ENCODE results near the gene MMP2. TPM values are rescaled to one million over a fixed set of nuclear protein-coding genes. Genes with fewer than 3 reads are reported as not detected.

MMP2 gene
- total and polyA plus RNA-seq, 2 experiments from 2014 or later = 128 to 196 TPM

GRCh38 chr16:55529018-55529417 is 50.0 kb downstream of the MMP2 start:
- H3K9me3 ChIP-seq (ENCODE audit: low read depth) = no peaks in the 10 kb centered on the region
- TF ChIP-seq, protein P1, sequence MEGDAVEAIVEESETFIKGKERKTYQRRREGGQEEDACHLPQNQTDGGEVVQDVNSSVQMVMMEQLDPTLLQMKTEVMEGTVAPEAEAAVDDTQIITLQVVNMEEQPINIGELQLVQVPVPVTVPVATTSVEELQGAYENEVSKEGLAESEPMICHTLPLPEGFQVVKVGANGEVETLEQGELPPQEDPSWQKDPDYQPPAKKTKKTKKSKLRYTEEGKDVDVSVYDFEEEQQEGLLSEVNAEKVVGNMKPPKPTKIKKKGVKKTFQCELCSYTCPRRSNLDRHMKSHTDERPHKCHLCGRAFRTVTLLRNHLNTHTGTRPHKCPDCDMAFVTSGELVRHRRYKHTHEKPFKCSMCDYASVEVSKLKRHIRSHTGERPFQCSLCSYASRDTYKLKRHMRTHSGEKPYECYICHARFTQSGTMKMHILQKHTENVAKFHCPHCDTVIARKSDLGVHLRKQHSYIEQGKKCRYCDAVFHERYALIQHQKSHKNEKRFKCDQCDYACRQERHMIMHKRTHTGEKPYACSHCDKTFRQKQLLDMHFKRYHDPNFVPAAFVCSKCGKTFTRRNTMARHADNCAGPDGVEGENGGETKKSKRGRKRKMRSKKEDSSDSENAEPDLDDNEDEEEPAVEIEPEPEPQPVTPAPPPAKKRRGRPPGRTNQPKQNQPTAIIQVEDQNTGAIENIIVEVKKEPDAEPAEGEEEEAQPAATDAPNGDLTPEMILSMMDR (IDR thresholded peaks at IDR 0.05; ENCODE audit: poor library complexity) = no peak
- TF ChIP-seq EZH2 (IDR thresholded peaks at IDR 0.05; ENCODE audit: borderline replicate concordance) (no peak), EZH2phosphoT487 (IDR thresholded peaks at IDR 0.05; ENCODE audit: low read depth, severe bottlenecking, unreplicated experiment) (no peak)
- no peaks in the 10 kb centered on the region for H4K20me1 ChIP-seq (ENCODE audit: insufficient read depth, poor library complexity, severe bottlenecking)
- no peak for DNase-seq (ENCODE audit: low spot score)
- 80% methylated on average over 2 of the region's 2 CpGs for WGBS (ENCODE audit: low lambda C conversion rate, missing lambda C conversion rate)
- H3K4me1 ChIP-seq (ENCODE audit: insufficient read depth) = peaks cover 3% of the 10 kb centered on the region
- no peak overlapping the region for H3K4me3 ChIP-seq
- H3K27me3 ChIP-seq = no peaks in the 10 kb centered on the region
- no peak overlapping the region for H2AFZ ChIP-seq
- no peaks in the 10 kb centered on the region for H3K9me2 ChIP-seq (replicated peaks; ENCODE audit: insufficient read depth)
- no peaks in the 10 kb centered on the region for H3K79me2 ChIP-seq
- H3K4me2 ChIP-seq = no peak overlapping the region
- H3K27ac ChIP-seq = no peak overlapping the region
- no peaks in the 10 kb centered on the region for H3K36me3 ChIP-seq (replicated peaks; ENCODE audit: insufficient read depth, low read depth)

DNA sequence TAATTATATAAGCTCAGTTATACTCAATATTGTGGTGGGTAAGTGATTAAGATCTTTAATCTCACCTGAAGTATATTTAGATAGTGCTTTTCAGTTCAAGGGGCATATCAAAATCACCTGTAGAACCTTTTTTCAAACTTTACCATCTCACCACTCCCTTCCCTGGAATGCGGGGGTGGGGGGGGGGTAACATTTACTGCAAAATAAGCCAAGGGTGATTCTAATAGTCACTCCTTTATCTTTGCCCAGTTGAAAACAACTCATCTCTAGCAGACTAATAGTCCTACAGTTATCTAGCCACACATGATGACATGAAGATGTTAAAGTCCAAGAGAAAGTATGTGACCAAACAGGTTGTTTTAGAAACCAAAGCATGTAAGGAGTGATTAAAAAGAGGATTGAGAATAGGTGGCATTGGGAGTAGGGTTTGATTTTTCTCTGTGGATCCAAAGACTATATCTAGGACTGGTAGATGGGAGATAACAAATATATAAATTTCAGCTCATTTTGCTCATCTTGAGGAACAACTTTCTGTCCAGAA is 51.4 kb downstream of the MMP2 start:
- no peak overlapping the region for H2AFZ ChIP-seq
- no peaks in the 10 kb centered on the region for H4K20me1 ChIP-seq (ENCODE audit: insufficient read depth, poor library complexity, severe bottlenecking)
- H3K27ac ChIP-seq = peak overlapping the region; percentile 21
- H3K4me3 ChIP-seq = no peak overlapping the region
- 80% methylated on average over 1 of the region's 1 CpG for WGBS (ENCODE audit: low lambda C conversion rate, missing lambda C conversion rate)
- no peaks in the 10 kb centered on the region for H3K36me3 ChIP-seq (replicated peaks; ENCODE audit: insufficient read depth, low read depth)
- no peaks in the 10 kb centered on the region for H3K9me3 ChIP-seq (ENCODE audit: low read depth)
- H3K9me2 ChIP-seq (replicated peaks; ENCODE audit: insufficient read depth) = no peaks in the 10 kb centered on the region
- H3K79me2 ChIP-seq = no peaks in the 10 kb centered on the region
- H3K4me2 ChIP-seq = no peak overlapping the region
- no peaks in the 10 kb centered on the region for H3K27me3 ChIP-seq
- TF ChIP-seq, protein P1 (IDR thresholded peaks at IDR 0.05; ENCODE audit: poor library complexity) = no peak
- TF ChIP-seq EZH2 (IDR thresholded peaks at IDR 0.05; ENCODE audit: borderline replicate concordance) (no peak), EZH2phosphoT487 (IDR thresholded peaks at IDR 0.05; ENCODE audit: low read depth, severe bottlenecking, unreplicated experiment) (no peak)
- DNase-seq (ENCODE audit: low spot score) = peak; percentile 7
- H3K4me1 ChIP-seq (ENCODE audit: insufficient read depth) = peaks cover 3% of the 10 kb centered on the region

DNA sequence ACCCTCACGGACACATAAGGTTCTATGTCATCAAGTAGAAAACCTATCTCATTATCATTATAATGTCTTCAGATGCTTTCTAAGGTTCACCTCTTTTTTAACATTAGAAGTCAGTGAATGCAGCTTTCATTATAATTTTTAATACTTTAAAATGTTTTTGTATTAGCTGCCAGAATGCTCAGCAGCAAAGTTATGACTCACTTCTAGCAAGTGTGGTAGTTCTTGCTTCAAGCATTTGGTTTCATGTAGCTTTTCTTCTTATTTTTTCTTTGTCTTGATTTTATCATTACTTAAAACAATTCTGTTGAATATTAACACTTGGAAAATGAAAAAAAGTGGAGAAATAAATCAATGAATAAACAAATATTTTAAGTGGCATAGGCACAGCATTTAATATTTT is 53.2 kb downstream of the MMP2 start:
- H3K9me3 ChIP-seq (ENCODE audit: low read depth) = no peaks in the 10 kb centered on the region
- no peaks in the 10 kb centered on the region for H4K20me1 ChIP-seq (ENCODE audit: insufficient read depth, poor library complexity, severe bottlenecking)
- TF ChIP-seq EZH2phosphoT487 (IDR thresholded peaks at IDR 0.05; ENCODE audit: low read depth, severe bottlenecking, unreplicated experiment) (no peak), EZH2 (IDR thresholded peaks at IDR 0.05; ENCODE audit: borderline replicate concordance) (no peak)
- TF ChIP-seq, protein P1 (IDR thresholded peaks at IDR 0.05; ENCODE audit: poor library complexity) = no peak
- DNase-seq (ENCODE audit: low spot score) = no peak
- H3K36me3 ChIP-seq (replicated peaks; ENCODE audit: insufficient read depth, low read depth) = no peaks in the 10 kb centered on the region
- H2AFZ ChIP-seq = no peak overlapping the region
- no peaks in the 10 kb centered on the region for H3K27me3 ChIP-seq
- H3K4me2 ChIP-seq = no peak overlapping the region
- no peaks in the 10 kb centered on the region for H3K9me2 ChIP-seq (replicated peaks; ENCODE audit: insufficient read depth)
- H3K79me2 ChIP-seq = no peaks in the 10 kb centered on the region
- peaks cover 3% of the 10 kb centered on the region for H3K4me1 ChIP-seq (ENCODE audit: insufficient read depth)
- H3K4me3 ChIP-seq = no peak overlapping the region
- H3K27ac ChIP-seq = no peak overlapping the region
- WGBS (ENCODE audit: low lambda C conversion rate, missing lambda C conversion rate) = 97% methylated on average over 1 of the region's 1 CpG
